ENCODE results near the gene CPED1.
"Not testable (repeated sequence)": the region's sequence is repeated elsewhere in the genome, so short reads cannot be mapped to it uniquely, and the experiment has no call there.

Gene CPED1

GRCh38 chr7:121000081-121000983, 11.8 kb downstream of the CPED1 start:
- DNase-seq (ENCODE audit: low read depth in 2 of 2), result peak; percentile 63 to 78
- peak overlapping the region in 1 of 2 donors; percentile 8 for H3K4me3 ChIP-seq (replicated peaks in 1 of 2; ENCODE audit: low read depth in 2 of 2, low read length in 2 of 2)
- TF ChIP-seq, protein P1, sequence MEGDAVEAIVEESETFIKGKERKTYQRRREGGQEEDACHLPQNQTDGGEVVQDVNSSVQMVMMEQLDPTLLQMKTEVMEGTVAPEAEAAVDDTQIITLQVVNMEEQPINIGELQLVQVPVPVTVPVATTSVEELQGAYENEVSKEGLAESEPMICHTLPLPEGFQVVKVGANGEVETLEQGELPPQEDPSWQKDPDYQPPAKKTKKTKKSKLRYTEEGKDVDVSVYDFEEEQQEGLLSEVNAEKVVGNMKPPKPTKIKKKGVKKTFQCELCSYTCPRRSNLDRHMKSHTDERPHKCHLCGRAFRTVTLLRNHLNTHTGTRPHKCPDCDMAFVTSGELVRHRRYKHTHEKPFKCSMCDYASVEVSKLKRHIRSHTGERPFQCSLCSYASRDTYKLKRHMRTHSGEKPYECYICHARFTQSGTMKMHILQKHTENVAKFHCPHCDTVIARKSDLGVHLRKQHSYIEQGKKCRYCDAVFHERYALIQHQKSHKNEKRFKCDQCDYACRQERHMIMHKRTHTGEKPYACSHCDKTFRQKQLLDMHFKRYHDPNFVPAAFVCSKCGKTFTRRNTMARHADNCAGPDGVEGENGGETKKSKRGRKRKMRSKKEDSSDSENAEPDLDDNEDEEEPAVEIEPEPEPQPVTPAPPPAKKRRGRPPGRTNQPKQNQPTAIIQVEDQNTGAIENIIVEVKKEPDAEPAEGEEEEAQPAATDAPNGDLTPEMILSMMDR (IDR thresholded peaks at IDR 0.05; ENCODE audit: low read depth, low read length), result no peak

DNA sequence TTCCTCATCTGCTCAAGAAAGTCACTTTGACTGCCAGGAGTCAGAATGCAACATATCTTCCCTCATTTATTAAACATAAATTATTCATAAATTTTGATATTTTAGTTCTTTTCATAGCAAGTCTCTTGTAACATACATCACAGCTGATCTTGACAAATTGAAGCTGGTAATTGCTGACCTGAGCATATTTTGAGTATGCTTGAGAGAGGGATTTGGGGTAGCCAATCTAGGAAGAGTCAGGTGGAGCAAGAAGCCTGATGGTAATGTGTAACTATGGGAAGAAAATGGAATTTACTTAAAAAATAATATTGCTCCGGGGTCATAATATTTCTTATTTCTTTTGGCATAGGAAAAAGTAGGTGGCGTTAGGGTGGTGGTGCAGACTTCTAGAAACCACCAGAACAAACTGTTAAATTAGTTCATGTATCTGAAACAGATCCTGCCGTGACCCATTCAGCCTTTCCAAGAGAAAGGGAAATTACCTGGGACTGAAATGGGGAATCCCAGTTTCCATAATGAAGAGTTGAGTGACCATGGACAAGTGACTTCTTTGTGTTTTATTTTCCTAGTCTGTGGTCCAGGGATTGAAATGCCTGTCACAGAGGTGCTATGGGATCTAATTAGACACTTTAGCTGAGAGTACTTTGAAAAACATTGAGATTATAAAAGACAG, 12.9 kb downstream of the CPED1 start:
- TF ChIP-seq, protein P1 (IDR thresholded peaks at IDR 0.05; ENCODE audit: low read depth, low read length), result no peak
- H3K4me3 ChIP-seq (replicated peaks in 1 of 2; ENCODE audit: low read depth in 2 of 2, low read length in 2 of 2), result no peak overlapping the region
- DNase-seq (ENCODE audit: low read depth in 2 of 2), result no peak

GRCh38 chr7:121002048-121002756, 13.7 kb downstream of the CPED1 start:
- no peak overlapping the region for H3K4me3 ChIP-seq (replicated peaks in 1 of 2; ENCODE audit: low read depth in 2 of 2, low read length in 2 of 2)
- TF ChIP-seq, protein P1 (IDR thresholded peaks at IDR 0.05; ENCODE audit: low read depth, low read length), result no peak
- peak in 1 of 2 donors; percentile 44 for DNase-seq (ENCODE audit: low read depth in 2 of 2)

- TF ChIP-seq, protein P1 (IDR thresholded peaks at IDR 0.05; ENCODE audit: low read depth, low read length), result no peak
- peak in 1 of 2 donors; percentile 64 for DNase-seq (ENCODE audit: low read depth in 2 of 2)
- H3K4me3 ChIP-seq (replicated peaks in 1 of 2; ENCODE audit: low read depth in 2 of 2, low read length in 2 of 2), result no peak overlapping the region
Measured at GRCh38 chr7:121002757-121003200, 14.3 kb downstream of the CPED1 start.

GRCh38 chr7:121003986-121004685, 15.6 kb downstream of the CPED1 start:
- no peak overlapping the region for H3K4me3 ChIP-seq (replicated peaks in 1 of 2; ENCODE audit: low read depth in 2 of 2, low read length in 2 of 2)
- TF ChIP-seq, protein P1 (IDR thresholded peaks at IDR 0.05; ENCODE audit: low read depth, low read length), result no peak
- DNase-seq (ENCODE audit: low read depth in 2 of 2), result no peak

DNA sequence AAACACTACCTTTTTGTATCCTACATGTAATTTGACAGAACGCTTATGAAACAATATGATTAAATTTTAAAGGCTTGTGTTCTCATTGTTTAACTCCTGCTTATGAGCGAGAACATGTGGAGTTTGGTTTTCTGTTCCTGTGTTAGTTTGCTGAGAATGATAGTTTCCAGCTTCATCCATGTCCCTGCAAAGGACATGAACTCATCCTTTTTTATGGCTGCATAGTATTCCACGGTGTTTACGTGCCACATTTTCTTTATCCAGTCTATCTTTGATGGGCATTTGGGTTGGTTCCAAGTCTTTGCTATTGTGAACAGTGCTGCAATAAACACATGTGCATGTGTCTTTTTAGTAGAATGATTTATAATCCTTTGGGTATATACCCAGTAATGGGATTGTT, 16.5 kb downstream of the CPED1 start:
- DNase-seq (ENCODE audit: low read depth in 2 of 2); H3K4me3 ChIP-seq (replicated peaks in 1 of 2; ENCODE audit: low read depth in 2 of 2, low read length in 2 of 2): not testable (repeated sequence)
